T-helper 2 cell treated with Interferon-gamma antibody and Interleukin-4, amounts not matched to agents 5 μg/mL and 100 μg/mL, for 36 hours (primary cell): Measurements from ENCODE around the gene DENND2C.
"Not testable (repeated sequence)": the region's sequence is repeated elsewhere in the genome, so short reads cannot be mapped to it uniquely, and the experiment has no call there.

Source experiments
- DNase-seq: peaks from one replicate; pipeline ENCODE4 v3.0.0; 2021; ENCODE audit warnings: low spot score
- H3K27ac Mint-ChIP-seq: one replicate; pipeline ENCODE4 v1.8.0; 2021; ENCODE audit warnings: mild to moderate bottlenecking, mixed read lengths
- H3K27me3 Mint-ChIP-seq: one replicate; pipeline ENCODE4 v1.8.0; 2021; ENCODE audit warnings: low read depth, mixed read lengths
- H3K36me3 Mint-ChIP-seq: one replicate; pipeline ENCODE4 v1.8.0; 2021; ENCODE audit warnings: low read depth, mixed read lengths
- H3K4me1 Mint-ChIP-seq: one replicate; pipeline ENCODE4 v1.8.0; 2021; ENCODE audit warnings: low read depth, mixed read lengths
- H3K4me3 Mint-ChIP-seq: one replicate; pipeline ENCODE4 v1.8.0; 2022; ENCODE audit warnings: mild to moderate bottlenecking, moderate library complexity, mixed read lengths
- H3K9me3 Mint-ChIP-seq: one replicate; pipeline ENCODE4 v1.8.0; 2021; ENCODE audit warnings: mixed read lengths

The DENND2C gene

DNA sequence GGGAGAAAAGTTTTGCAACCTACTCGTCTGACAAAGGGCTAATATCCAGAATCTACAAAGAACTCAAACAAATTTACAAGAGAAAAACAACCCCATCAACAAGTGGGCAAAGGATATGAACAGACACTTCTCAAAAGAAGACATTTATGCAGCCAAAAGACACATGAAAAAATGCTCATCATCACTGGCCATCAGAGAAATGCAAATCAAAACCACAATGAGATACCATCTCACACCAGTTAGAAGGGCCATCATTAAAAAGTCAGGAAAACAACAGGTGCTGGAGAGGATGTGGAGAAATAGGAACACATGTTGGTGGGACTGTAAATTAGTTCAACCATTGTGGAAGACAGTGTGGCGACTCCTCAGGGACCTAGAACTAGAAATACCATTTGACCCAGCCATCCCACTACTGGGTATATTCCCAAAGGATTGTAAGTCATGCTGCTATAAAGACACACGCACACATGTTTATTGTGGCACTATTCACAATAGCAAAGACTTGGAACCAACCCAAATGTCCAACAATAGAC is 106.8 kb downstream of the DENND2C start:
- not testable (repeated sequence) for H3K27ac Mint-ChIP-seq, H3K4me1 Mint-ChIP-seq, H3K9me3 Mint-ChIP-seq, H3K4me3 Mint-ChIP-seq, DNase-seq, H3K27me3 Mint-ChIP-seq
- H3K36me3 Mint-ChIP-seq: peaks cover 39% of the 10 kb centered on the region

DNA sequence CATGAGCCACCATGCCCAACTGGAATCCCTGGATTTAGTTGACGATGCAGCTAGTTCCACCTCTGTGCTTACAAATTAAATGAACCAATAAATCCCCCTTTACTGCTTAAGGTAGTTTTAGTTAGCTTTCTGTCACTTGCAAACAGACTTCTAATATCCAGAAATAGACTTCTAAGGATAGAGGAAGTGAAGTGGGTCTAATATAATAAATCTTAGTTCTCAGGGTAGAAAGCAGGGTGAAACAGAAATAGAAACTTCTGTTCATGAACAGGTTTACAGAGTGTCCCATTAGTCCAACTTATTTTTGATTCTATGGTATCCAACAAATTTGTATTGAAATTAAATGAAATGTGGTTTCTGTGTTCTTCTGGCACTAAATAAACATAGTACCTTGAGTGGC is 108.5 kb downstream of the DENND2C start:
- H3K9me3 Mint-ChIP-seq: no peaks in the 10 kb centered on the region
- no peak overlapping the region for H3K27ac Mint-ChIP-seq

DNA sequence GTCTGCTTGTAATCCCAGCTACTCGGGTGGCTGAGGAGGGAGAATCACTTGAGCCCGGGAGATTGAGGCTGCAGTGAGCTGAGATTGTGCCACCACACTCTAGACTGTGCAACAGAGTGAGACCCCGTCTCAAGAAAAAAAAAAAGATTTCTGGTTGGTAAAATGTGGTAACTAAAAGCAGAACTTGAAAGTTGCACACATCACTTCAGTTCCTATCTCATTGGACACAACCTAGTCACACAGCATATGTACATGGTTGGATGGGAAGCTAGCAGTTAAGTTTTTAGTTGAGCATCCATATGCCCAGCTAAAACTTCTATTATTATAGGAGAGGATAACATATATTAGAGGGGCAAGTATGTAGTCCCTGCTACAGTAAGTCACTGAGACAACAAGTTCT is 110.5 kb downstream of the DENND2C start:
- peaks cover 9% of the 10 kb centered on the region for H3K36me3 Mint-ChIP-seq
- no peaks in the 10 kb centered on the region for H3K4me1 Mint-ChIP-seq
- no peaks in the 10 kb centered on the region for H3K9me3 Mint-ChIP-seq
- H3K27me3 Mint-ChIP-seq: no peaks in the 10 kb centered on the region
- no peak overlapping the region for H3K4me3 Mint-ChIP-seq
- no peak for DNase-seq
- no peak overlapping the region for H3K27ac Mint-ChIP-seq

More for the DNA sequence above, 108.5 kb downstream of the DENND2C start:
- H3K4me3 Mint-ChIP-seq: no peak overlapping the region
- DNase-seq: no peak
- no peaks in the 10 kb centered on the region for H3K27me3 Mint-ChIP-seq
- peaks cover 24% of the 10 kb centered on the region for H3K36me3 Mint-ChIP-seq
- no peaks in the 10 kb centered on the region for H3K4me1 Mint-ChIP-seq

DNA sequence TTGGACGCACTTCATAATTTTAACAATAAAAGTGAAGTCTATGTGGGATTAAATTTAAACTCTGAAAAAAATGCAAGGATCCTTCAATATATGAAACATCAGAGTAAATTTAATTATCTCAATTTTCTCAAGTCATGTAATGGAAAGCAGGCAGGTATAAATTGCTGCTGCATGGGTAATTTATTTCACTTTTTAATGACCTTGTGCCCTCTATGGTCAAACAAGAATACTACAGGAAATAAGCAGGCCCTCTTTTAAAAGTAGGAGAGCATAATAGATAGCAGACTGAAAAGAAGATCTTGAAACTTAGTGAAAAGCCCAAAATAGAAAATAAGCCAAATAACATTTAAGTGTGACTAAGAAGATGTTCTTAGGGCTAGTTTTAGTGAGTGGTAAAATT is 111.3 kb downstream of the DENND2C start:
- Mint-ChIP-seq H3K27me3 (no peaks in the 10 kb centered on the region), H3K36me3 (peaks cover 4% of the 10 kb centered on the region), H3K27ac (no peak overlapping the region), H3K9me3 (no peaks in the 10 kb centered on the region), H3K4me3 (no peak overlapping the region), H3K4me1 (no peaks in the 10 kb centered on the region)
- no peak for DNase-seq

DNA sequence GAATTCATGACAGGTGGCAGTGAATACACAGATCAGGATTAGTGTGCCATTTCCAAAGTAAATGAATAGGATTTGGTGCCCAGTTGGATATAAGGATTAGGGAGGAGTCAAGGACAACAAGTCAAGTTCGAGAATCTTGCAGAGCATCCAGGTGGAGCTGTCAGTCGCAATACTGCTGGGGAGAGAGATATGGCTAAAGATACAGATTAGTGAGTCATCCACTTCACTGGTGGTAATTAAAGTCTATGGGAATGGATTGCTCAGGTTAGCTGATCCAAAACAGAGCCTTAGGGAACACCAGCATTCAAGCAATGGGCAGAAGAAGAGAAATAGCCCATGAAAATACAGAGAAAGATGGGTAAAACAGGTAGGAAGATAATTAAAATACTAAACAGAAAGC is 115.3 kb downstream of the DENND2C start:
- Mint-ChIP-seq H3K9me3 (no peaks in the 10 kb centered on the region), H3K4me1 (no peaks in the 10 kb centered on the region), H3K36me3 (no peaks in the 10 kb centered on the region), H3K27me3 (no peaks in the 10 kb centered on the region), H3K4me3 (no peak overlapping the region), H3K27ac (no peak overlapping the region)
- DNase-seq: no peak

DNA sequence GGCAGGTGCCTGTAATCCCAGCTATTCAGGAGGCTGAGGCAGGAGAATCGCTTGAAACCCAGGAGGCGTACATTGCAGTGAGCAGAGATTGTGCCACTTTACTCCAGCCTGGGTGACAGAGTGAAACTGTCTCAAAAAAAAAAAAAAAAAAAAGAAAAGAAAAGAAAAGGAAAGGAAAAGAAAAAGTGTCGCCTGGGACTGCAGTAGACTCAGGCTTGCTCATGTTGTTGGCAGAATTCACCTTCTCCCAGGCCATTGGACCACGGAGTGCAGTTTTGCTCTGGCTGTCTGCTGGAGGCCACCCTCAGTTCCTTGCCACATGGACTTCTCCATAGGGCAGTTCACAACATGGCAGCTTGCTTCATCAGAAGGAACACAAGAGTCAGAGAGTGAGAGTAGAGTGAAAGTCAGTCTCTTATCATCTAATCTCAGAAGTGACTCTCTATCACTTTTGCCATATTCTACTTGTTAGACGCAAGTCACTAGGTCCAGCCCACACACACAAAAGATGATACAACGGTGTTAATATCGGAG is 117.7 kb downstream of the DENND2C start:
- Mint-ChIP-seq H3K4me3 (no peak overlapping the region), H3K27me3 (no peaks in the 10 kb centered on the region), H3K36me3 (no peaks in the 10 kb centered on the region), H3K4me1 (no peaks in the 10 kb centered on the region), H3K27ac (no peak overlapping the region), H3K9me3 (no peaks in the 10 kb centered on the region)
- DNase-seq: no peak

DNA sequence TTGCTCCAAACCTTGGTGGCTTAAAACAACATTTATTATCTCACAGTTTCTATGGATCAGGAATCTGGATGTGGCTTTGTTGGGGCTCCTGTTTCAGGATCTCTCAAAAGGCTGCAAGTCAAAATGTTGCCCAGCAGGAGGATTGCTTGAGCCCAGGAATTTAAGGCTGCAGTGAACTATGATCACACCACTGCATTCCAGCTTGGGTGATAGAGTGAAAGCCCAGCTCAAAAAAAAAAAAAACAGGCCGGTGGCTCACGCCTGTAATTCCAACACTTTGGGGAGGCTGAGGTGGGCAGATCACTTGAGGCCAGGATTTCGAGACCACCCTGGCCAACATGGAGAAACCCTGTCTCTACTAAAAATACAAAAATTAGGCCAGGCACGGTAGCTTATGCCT is 118.4 kb downstream of the DENND2C start:
- Mint-ChIP-seq H3K27me3 (no peaks in the 10 kb centered on the region), H3K4me3 (no peak overlapping the region), H3K27ac (no peak overlapping the region), H3K4me1 (no peaks in the 10 kb centered on the region), H3K36me3 (no peaks in the 10 kb centered on the region), H3K9me3 (no peaks in the 10 kb centered on the region)
- no peak for DNase-seq

DNA sequence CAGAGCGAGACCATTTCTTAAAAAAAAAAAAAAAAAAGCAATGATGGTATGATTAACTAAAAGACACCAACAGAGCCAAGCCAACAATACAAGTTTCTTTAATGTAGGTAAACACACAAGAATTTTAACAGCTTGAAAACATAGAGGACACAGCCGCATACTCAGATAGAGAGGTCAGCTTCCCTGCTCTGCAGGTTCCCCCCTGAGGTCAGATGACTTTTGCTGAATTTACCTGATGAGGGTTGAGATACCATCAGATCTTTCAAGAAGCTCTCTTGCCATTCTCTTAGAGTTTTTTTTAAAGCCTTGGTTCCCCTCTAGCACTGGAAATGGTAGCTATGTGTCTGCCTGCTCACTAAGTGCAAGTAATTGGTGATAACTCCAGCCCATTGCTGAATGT is 119.5 kb downstream of the DENND2C start:
- Mint-ChIP-seq H3K27me3 (peaks cover 2% of the 10 kb centered on the region), H3K36me3 (no peaks in the 10 kb centered on the region), H3K27ac (no peak overlapping the region)

DNA sequence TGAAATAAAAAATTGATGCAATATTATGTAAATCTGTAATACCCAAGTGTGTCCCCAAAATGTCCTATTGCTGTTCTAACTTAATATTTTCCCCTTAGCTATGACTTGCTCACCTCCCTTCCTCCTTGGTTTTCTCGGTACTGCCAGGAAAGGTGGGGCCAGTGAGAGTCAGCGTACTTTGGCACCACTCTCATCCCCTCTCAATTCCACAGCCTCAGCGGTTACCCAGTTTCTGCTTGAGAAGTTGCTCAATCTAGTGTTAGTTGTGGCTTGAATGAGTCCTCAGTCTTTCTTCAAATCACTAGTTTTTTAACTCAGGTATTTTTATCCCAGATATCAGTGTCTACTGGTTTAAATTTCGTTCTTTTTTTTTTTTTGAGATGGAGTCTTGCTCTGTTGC is 120.7 kb downstream of the DENND2C start:
- Mint-ChIP-seq H3K4me3 (no peak overlapping the region), H3K36me3 (no peaks in the 10 kb centered on the region), H3K4me1 (no peaks in the 10 kb centered on the region), H3K9me3 (no peaks in the 10 kb centered on the region), H3K27ac (no peak overlapping the region), H3K27me3 (peaks cover 2% of the 10 kb centered on the region)
- no peak for DNase-seq

More for the DNA sequence above, 119.5 kb downstream of the DENND2C start:
- DNase-seq: no peak
- Mint-ChIP-seq H3K4me3 (no peak overlapping the region), H3K9me3 (no peaks in the 10 kb centered on the region), H3K4me1 (no peaks in the 10 kb centered on the region)

DNA sequence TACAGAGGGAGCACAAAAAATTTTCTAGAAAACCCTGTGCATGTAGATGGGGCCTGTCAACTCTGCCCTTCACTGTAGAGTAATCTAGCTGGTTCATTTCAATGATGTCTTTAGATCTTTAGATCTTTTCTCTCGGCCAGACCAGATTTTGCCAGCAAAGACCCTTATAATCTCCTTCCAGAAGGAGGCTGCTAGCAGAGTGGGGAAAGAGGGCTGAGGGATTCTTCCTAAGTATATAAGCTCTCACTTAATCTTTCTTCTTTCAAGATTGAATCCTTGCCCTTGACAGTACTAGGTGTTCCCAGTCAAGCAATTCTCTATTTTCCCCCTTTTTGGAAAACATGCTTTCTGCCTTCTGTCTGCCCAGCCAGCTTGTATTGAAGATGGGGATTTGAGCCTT is 122.8 kb downstream of the DENND2C start:
- H3K4me3 Mint-ChIP-seq: no peak overlapping the region
- H3K36me3 Mint-ChIP-seq: no peaks in the 10 kb centered on the region
- no peaks in the 10 kb centered on the region for H3K4me1 Mint-ChIP-seq
- H3K27me3 Mint-ChIP-seq: peaks cover 2% of the 10 kb centered on the region
- H3K27ac Mint-ChIP-seq: no peak overlapping the region
- no peak for DNase-seq
- no peaks in the 10 kb centered on the region for H3K9me3 Mint-ChIP-seq

DNA sequence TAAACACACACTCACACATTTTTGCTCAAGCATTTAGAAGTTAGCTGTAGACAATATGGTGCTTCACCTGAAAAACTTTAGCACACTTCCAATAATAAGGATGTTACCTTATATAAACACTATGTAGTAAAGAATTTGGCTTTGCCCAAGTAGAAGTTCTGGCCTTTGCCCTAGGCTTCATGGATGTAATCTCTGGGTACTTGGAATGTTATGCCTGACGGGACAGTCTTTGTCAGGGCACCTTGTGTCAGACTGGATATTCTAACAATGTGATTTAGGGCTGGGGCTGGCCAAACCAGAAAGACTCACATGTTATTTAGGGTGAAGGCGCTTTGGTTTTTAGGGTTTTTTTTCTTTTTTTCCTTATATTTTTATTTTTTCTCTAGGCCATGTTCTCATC is 124.1 kb downstream of the DENND2C start:
- no peaks in the 10 kb centered on the region for H3K9me3 Mint-ChIP-seq
- H3K27ac Mint-ChIP-seq: no peak overlapping the region
- H3K27me3 Mint-ChIP-seq: peaks cover 2% of the 10 kb centered on the region
- no peak for DNase-seq
- H3K4me1 Mint-ChIP-seq: no peaks in the 10 kb centered on the region
- no peaks in the 10 kb centered on the region for H3K36me3 Mint-ChIP-seq
- no peak overlapping the region for H3K4me3 Mint-ChIP-seq

DNA sequence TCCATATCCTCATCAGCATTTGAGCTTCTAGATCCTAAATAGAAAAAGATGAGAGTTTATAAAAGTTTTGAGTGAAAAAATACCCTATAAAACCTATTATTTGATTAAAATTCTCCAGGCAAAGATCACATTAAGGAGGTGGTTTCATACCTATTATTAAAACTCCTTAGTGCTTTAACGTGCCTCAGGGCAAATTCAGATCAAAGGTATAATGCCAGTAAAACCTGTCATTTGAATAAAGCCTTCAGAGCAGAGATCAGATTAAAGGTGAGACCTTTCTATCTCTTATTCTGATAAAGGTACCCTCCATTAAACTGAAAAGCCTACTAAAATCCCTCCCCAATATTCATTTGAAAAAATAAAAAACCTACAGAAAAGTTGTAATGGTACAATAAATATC is 124.5 kb downstream of the DENND2C start:
- no peaks in the 10 kb centered on the region for H3K36me3 Mint-ChIP-seq
- DNase-seq: no peak
- no peak overlapping the region for H3K4me3 Mint-ChIP-seq
- H3K4me1 Mint-ChIP-seq: no peaks in the 10 kb centered on the region
- H3K27me3 Mint-ChIP-seq: peaks cover 2% of the 10 kb centered on the region
- H3K9me3 Mint-ChIP-seq: no peaks in the 10 kb centered on the region
- H3K27ac Mint-ChIP-seq: no peak overlapping the region

DNA sequence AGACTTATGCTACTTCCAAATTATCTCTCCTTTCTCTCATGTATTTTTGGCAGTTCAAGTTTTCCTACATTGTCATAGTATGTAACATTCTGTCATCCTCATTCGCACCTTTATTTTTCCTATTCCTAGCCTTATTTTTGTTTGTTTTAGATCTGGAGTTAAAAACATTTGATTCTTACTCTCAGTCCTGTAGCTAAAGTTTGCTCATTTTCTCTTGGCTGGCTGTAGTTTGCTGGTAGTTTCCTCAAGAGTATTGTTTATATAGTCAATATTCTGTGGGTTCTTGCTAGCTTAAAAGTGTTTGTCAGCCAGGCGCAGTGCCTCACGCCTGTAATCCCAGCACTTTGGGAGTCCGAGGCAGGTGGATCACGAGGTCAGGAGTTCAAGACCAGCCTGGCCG is 129.0 kb downstream of the DENND2C start:
- H3K27ac Mint-ChIP-seq: no peak overlapping the region
- no peaks in the 10 kb centered on the region for H3K36me3 Mint-ChIP-seq
- H3K9me3 Mint-ChIP-seq: no peaks in the 10 kb centered on the region
- H3K4me3 Mint-ChIP-seq: no peak overlapping the region
- no peaks in the 10 kb centered on the region for H3K4me1 Mint-ChIP-seq
- no peaks in the 10 kb centered on the region for H3K27me3 Mint-ChIP-seq
- no peak for DNase-seq

DNA sequence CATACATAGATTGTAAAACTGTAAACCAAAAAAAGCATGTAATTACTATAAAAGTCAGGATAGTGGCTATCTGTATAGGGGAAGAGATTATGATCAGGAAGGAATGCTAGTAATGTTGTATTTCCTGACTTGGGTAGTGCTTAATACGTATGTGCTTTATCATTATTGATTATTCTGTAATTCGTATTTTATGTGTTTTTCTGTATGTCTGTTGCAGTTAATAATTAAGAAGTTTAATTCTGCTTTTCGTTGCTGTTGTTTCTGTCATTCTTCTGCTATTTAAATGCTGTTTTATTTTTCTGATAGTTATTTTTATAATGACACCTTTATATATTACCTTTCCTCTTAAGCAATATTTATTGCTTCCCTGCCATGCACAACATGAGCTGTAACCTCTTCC is 129.6 kb downstream of the DENND2C start:
- H3K9me3 Mint-ChIP-seq: no peaks in the 10 kb centered on the region
- H3K4me1 Mint-ChIP-seq: no peaks in the 10 kb centered on the region
- no peak for DNase-seq
- H3K27me3 Mint-ChIP-seq: no peaks in the 10 kb centered on the region
- H3K27ac Mint-ChIP-seq: no peak overlapping the region
- no peaks in the 10 kb centered on the region for H3K36me3 Mint-ChIP-seq
- no peak overlapping the region for H3K4me3 Mint-ChIP-seq

DNA sequence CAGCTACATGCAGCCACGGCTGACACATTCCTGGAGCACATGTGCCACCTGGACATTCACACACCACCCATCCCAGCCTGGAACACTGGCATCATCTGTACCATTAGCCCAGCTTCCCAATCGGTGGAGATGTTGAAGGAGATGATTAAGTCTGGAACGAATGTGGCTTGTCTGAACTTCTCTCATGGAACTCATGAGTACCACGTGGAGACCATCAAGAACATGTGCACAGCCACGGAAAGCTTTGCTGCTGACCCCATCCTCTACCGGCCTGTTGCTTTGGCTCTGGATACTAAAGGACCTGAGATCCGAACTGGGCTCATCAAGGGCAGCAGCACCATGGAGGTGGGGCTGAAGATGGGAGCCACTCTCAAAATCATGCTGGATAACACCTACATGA is 133.8 kb downstream of the DENND2C start:
- no peaks in the 10 kb centered on the region for H3K27me3 Mint-ChIP-seq
- no peaks in the 10 kb centered on the region for H3K36me3 Mint-ChIP-seq
- no peaks in the 10 kb centered on the region for H3K4me1 Mint-ChIP-seq
- no peak for DNase-seq
- no peak overlapping the region for H3K27ac Mint-ChIP-seq
- no peaks in the 10 kb centered on the region for H3K9me3 Mint-ChIP-seq
- H3K4me3 Mint-ChIP-seq: no peak overlapping the region
